Measurements from ENCODE around the gene VPS36.
A peak's percentile ranks its signal among the peaks of the same experiment; 100 is the strongest.
"Not testable (repeated sequence)": the region's sequence is repeated elsewhere in the genome, so short reads cannot be mapped to it uniquely, and the experiment has no call there.

Gene VPS36, protein sequence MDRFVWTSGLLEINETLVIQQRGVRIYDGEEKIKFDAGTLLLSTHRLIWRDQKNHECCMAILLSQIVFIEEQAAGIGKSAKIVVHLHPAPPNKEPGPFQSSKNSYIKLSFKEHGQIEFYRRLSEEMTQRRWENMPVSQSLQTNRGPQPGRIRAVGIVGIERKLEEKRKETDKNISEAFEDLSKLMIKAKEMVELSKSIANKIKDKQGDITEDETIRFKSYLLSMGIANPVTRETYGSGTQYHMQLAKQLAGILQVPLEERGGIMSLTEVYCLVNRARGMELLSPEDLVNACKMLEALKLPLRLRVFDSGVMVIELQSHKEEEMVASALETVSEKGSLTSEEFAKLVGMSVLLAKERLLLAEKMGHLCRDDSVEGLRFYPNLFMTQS

DNA sequence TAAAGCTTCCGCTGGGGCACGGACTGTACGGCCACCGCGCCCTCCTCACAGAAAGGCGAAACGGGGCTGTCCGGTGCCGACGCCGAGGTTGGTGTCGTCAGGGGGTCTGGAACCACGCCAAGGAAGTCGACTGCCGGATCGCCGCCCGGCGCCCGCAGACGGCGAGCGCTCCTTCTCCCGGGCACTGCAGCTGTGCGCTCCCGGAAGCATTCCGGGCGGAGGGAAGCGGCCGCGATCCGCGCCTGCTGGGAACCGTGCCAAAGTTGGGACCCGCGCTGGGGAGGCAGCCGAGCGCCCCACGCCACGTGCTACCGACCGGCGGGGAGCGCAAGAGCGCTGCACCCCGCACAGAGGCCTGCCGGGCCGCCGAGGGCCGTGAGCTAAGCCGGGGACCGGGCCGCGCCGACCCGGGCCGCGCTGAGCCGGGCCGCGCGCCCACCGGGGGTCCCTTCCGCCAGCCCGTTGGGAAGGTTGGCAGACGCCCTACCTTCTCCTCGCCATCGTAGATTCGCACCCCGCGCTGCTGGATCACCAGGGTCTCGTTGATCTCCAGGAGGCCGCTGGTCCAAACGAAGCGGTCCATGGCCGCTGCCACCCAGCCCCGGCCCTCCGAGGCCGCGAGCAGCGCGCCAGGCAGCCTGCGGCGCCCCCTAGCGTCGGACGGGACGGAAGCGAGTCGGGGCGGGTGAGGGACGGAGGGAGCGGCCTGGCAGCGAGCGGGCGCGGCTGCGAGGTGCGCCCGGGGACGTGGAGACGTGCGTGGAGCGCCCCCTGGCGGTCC, at the start of gene VPS36:
Gene VPS36, minus strand, starts transcription at position 623 of the 781 bp plus-strand sequence. Its CDS starts 40 bp downstream, at position 583.
- TF ChIP-seq, protein P1, sequence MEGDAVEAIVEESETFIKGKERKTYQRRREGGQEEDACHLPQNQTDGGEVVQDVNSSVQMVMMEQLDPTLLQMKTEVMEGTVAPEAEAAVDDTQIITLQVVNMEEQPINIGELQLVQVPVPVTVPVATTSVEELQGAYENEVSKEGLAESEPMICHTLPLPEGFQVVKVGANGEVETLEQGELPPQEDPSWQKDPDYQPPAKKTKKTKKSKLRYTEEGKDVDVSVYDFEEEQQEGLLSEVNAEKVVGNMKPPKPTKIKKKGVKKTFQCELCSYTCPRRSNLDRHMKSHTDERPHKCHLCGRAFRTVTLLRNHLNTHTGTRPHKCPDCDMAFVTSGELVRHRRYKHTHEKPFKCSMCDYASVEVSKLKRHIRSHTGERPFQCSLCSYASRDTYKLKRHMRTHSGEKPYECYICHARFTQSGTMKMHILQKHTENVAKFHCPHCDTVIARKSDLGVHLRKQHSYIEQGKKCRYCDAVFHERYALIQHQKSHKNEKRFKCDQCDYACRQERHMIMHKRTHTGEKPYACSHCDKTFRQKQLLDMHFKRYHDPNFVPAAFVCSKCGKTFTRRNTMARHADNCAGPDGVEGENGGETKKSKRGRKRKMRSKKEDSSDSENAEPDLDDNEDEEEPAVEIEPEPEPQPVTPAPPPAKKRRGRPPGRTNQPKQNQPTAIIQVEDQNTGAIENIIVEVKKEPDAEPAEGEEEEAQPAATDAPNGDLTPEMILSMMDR (IDR thresholded peaks at IDR 0.05; ENCODE audit: low read depth, low read length, poor library complexity, severe bottlenecking) = peak; percentile 97
- no peak for TF ChIP-seq EZH2phosphoT487 (IDR thresholded peaks at IDR 0.05; ENCODE audit: borderline replicate concordance, low read length)
- H3K27ac ChIP-seq (ENCODE audit: low read depth, low read length) = peak within 1 kb of the TSS; percentile 58
- peaks cover 11% of the 10 kb centered on the region; the same call in 1 of the 2 replicates for H4K20me1 ChIP-seq (ENCODE audit: control insufficient read depth, insufficient read depth, low read depth, low read length)
- H3K4me3 ChIP-seq (ENCODE audit: low read length) = peak within 1 kb of the TSS; percentile 98
- no peaks in the 10 kb centered on the region for H3K9me2 ChIP-seq (replicated peaks; ENCODE audit: control insufficient read depth, low read length)
- peaks cover 39% of the 10 kb centered on the region for H3K4me1 ChIP-seq (ENCODE audit: control insufficient read depth, low read length)
- peaks cover 24% of the 10 kb centered on the region for H3K36me3 ChIP-seq (ENCODE audit: control insufficient read depth, low read length)
- no peaks in the 10 kb centered on the region for H3K27me3 ChIP-seq (ENCODE audit: control insufficient read depth, low read length)
- peaks cover 52% of the 10 kb centered on the region for H3K79me2 ChIP-seq (ENCODE audit: control insufficient read depth, low read length)
- H3K4me2 ChIP-seq (ENCODE audit: low read length) = peak within 1 kb of the TSS; percentile 82
- H3K9me3 ChIP-seq (ENCODE audit: control insufficient read depth, insufficient read depth, low read length) = no peaks in the 10 kb centered on the region
- H3F3A ChIP-seq (ENCODE audit: control insufficient read depth, insufficient read depth) = peaks cover 9% of the 10 kb centered on the region

DNA sequence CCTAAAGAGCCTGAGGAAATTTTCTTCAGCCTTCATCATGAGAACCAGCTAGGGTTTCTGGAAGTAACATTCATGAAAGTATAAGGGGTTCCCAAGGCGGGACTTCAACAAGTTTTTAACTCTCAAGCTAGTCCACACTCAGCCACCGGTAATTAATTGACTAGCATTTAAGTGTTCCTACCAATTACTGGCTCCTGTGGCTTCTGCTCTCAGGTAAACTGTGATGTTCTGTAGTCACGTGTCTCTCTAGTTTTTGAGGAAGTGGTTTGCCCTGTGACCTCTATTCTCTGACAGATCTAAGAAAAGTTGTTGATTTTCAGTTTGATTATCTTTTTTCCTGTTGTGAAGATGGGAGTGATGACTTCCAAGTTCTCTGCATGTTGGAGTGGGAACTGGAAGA, 47.5 kb upstream of the VPS36 start:
- H3K36me3 ChIP-seq (ENCODE audit: control insufficient read depth, low read length); H3K27ac ChIP-seq (ENCODE audit: low read depth, low read length); H3K79me2 ChIP-seq (ENCODE audit: control insufficient read depth, low read length); H3K4me3 ChIP-seq (ENCODE audit: low read length); H4K20me1 ChIP-seq (ENCODE audit: control insufficient read depth, insufficient read depth, low read depth, low read length); H3K4me1 ChIP-seq (ENCODE audit: control insufficient read depth, low read length); H3F3A ChIP-seq (ENCODE audit: control insufficient read depth, insufficient read depth); H3K9me3 ChIP-seq (ENCODE audit: control insufficient read depth, insufficient read depth, low read length); H3K9me2 ChIP-seq (replicated peaks; ENCODE audit: control insufficient read depth, low read length); H3K27me3 ChIP-seq (ENCODE audit: control insufficient read depth, low read length); H3K4me2 ChIP-seq (ENCODE audit: low read length): not testable (repeated sequence)

DNA sequence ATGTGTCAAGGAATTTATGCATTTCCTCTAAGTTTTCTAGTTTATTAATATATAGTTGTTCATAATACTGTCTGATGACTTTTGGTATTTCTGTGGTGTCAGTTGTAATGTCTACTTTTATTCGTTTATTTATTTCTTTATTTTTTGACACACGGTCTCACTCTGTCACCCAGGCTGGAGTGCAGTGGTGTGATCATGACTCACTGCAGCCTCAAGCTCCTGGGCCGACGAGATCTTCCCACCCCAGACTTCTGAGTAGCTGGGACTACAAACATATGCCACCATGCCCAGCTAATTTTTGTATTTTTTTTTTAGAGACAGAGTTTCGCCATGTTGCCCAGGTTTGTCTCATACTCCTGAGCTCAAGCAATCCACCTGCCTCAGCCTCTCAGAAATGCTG, 43.8 kb upstream of the VPS36 start:
- not testable (repeated sequence) for H3K36me3 ChIP-seq (ENCODE audit: control insufficient read depth, low read length); H3K9me2 ChIP-seq (replicated peaks; ENCODE audit: control insufficient read depth, low read length); H3K4me2 ChIP-seq (ENCODE audit: low read length); H3K4me1 ChIP-seq (ENCODE audit: control insufficient read depth, low read length); H3K9me3 ChIP-seq (ENCODE audit: control insufficient read depth, insufficient read depth, low read length); H3F3A ChIP-seq (ENCODE audit: control insufficient read depth, insufficient read depth); H4K20me1 ChIP-seq (ENCODE audit: control insufficient read depth, insufficient read depth, low read depth, low read length); H3K27ac ChIP-seq (ENCODE audit: low read depth, low read length); H3K4me3 ChIP-seq (ENCODE audit: low read length); H3K79me2 ChIP-seq (ENCODE audit: control insufficient read depth, low read length); H3K27me3 ChIP-seq (ENCODE audit: control insufficient read depth, low read length)

DNA sequence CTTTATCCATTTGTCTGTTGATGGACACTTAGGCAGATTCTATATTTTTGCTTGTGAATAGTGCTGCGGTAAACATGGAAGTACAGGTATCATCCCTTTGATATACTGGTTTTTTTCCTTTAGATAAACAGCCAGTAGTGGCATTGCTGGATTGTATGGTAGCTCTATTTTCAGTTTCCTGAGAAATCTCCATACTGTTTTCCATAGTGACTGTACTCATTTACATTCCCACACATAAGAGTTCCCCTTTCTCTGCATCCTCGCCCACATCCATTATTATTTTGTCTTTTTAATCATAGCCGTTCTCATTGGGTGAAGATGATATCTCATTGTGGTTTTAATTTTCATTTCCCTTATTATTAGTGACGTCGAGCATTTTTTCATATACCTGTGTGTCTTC, 40.6 kb upstream of the VPS36 start:
- H3K4me2 ChIP-seq (ENCODE audit: low read length); H3F3A ChIP-seq (ENCODE audit: control insufficient read depth, insufficient read depth); H3K9me3 ChIP-seq (ENCODE audit: control insufficient read depth, insufficient read depth, low read length); H4K20me1 ChIP-seq (ENCODE audit: control insufficient read depth, insufficient read depth, low read depth, low read length); H3K36me3 ChIP-seq (ENCODE audit: control insufficient read depth, low read length); H3K27me3 ChIP-seq (ENCODE audit: control insufficient read depth, low read length); H3K9me2 ChIP-seq (replicated peaks; ENCODE audit: control insufficient read depth, low read length); H3K4me3 ChIP-seq (ENCODE audit: low read length); H3K79me2 ChIP-seq (ENCODE audit: control insufficient read depth, low read length); H3K27ac ChIP-seq (ENCODE audit: low read depth, low read length); H3K4me1 ChIP-seq (ENCODE audit: control insufficient read depth, low read length): not testable (repeated sequence)

DNA sequence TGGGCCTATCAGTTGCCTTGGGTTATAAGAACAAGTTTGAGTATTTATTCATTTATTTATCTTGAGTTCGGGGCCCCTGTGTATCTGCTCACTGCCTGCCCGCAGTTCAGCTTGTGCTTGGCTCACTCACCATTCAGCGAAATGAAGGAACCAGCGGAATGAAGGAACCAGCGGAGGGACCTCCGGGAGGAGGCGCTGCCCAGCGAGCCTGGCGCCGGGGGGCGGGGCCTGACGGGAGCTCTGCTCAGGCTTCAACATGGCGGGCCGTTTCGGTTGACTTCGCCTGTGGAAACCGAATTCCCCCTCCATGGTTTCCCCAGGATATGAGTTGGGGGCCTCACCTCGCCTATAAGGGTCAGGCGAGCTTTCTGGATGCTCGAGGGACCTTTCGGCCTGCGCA, 38.3 kb upstream of the VPS36 start:
- H3K79me2 ChIP-seq (ENCODE audit: control insufficient read depth, low read length); H3K4me1 ChIP-seq (ENCODE audit: control insufficient read depth, low read length); H4K20me1 ChIP-seq (ENCODE audit: control insufficient read depth, insufficient read depth, low read depth, low read length); H3K36me3 ChIP-seq (ENCODE audit: control insufficient read depth, low read length); H3K9me3 ChIP-seq (ENCODE audit: control insufficient read depth, insufficient read depth, low read length); H3K4me3 ChIP-seq (ENCODE audit: low read length); H3K4me2 ChIP-seq (ENCODE audit: low read length); H3K9me2 ChIP-seq (replicated peaks; ENCODE audit: control insufficient read depth, low read length); H3K27me3 ChIP-seq (ENCODE audit: control insufficient read depth, low read length); H3K27ac ChIP-seq (ENCODE audit: low read depth, low read length); H3F3A ChIP-seq (ENCODE audit: control insufficient read depth, insufficient read depth): not testable (repeated sequence)

DNA sequence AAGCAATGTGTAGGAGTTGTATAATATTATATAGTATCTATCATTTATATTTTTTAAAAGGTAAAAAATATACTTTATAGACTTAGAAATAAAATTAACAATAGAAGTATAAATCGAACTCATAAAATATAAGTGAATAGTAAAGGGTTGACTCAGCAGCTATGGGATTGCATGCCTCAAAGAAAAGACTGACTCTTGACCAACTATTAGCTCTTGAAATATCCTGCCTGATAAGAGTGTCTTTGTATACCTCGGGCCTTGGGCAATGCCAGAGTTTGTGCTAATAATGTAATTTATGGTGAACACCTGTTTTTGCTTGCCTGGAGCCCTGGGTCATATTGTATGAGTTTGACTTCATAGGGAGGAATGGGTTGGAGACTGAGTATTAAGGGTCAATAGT, 36.6 kb upstream of the VPS36 start:
- H3K9me2 ChIP-seq (replicated peaks; ENCODE audit: control insufficient read depth, low read length); H3F3A ChIP-seq (ENCODE audit: control insufficient read depth, insufficient read depth); H3K27ac ChIP-seq (ENCODE audit: low read depth, low read length); H4K20me1 ChIP-seq (ENCODE audit: control insufficient read depth, insufficient read depth, low read depth, low read length); H3K27me3 ChIP-seq (ENCODE audit: control insufficient read depth, low read length); H3K4me2 ChIP-seq (ENCODE audit: low read length); H3K4me3 ChIP-seq (ENCODE audit: low read length); H3K4me1 ChIP-seq (ENCODE audit: control insufficient read depth, low read length); H3K36me3 ChIP-seq (ENCODE audit: control insufficient read depth, low read length); H3K79me2 ChIP-seq (ENCODE audit: control insufficient read depth, low read length); H3K9me3 ChIP-seq (ENCODE audit: control insufficient read depth, insufficient read depth, low read length): not testable (repeated sequence)

DNA sequence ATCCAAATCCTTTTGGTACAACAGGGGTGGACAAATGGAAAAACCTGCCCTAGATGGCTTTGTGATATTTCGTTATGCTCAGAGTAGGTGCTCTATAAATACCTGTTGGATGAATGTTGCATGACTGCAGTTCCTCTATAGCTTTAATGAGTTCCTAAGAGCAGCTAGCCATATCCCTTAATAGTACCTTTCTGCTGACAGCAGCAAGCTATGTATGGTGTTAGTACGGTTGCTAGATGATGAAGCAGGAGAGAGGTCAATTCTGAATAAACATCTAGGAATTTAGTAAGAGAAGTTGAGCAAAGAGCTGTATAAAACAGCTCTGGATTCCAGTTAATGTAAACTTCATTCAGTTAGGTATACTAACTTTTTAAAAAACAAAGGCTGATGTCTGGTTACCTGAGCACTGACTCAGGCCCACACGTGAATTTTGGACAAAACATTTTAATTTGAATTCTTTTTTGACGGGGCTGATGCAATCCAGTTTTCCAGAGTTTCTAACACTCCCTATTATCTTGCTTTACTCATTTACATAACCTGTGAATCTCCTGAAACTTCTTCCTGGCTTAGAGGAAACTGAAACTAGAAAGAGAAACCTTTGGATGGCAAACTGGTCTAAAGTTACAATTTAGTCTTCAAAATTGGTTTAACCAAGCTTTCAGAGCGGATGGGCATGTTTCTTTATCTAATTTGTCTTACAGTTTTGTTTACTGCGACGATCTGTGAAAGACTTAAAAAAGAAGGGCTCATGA, 30.4 kb upstream of the VPS36 start:
- not testable (repeated sequence) for H3K9me2 ChIP-seq (replicated peaks; ENCODE audit: control insufficient read depth, low read length); H3K9me3 ChIP-seq (ENCODE audit: control insufficient read depth, insufficient read depth, low read length); H3K79me2 ChIP-seq (ENCODE audit: control insufficient read depth, low read length); H4K20me1 ChIP-seq (ENCODE audit: control insufficient read depth, insufficient read depth, low read depth, low read length); H3K4me3 ChIP-seq (ENCODE audit: low read length); H3K27ac ChIP-seq (ENCODE audit: low read depth, low read length); H3K27me3 ChIP-seq (ENCODE audit: control insufficient read depth, low read length); H3F3A ChIP-seq (ENCODE audit: control insufficient read depth, insufficient read depth); H3K4me2 ChIP-seq (ENCODE audit: low read length); H3K4me1 ChIP-seq (ENCODE audit: control insufficient read depth, low read length)
- H3K36me3 ChIP-seq (ENCODE audit: control insufficient read depth, low read length) = peaks cover 10% of the 10 kb centered on the region
